GM20000 (cell line): ENCODE data around the gene DUSP10.

Experiments used
- DNase-seq: peaks from one replicate; pipeline ENCODE4 v3.0.0; 2012; ENCODE audit warnings: low spot score
- TF ChIP-seq, protein P1 (sequence below): IDR thresholded peaks from 2 replicates; pipeline ENCODE4 v1.5.1; 2012; ENCODE audit warnings: mild to moderate bottlenecking, control low read depth; ENCODE audit errors: extremely low read depth, missing control alignments

DUSP10 gene

DNA sequence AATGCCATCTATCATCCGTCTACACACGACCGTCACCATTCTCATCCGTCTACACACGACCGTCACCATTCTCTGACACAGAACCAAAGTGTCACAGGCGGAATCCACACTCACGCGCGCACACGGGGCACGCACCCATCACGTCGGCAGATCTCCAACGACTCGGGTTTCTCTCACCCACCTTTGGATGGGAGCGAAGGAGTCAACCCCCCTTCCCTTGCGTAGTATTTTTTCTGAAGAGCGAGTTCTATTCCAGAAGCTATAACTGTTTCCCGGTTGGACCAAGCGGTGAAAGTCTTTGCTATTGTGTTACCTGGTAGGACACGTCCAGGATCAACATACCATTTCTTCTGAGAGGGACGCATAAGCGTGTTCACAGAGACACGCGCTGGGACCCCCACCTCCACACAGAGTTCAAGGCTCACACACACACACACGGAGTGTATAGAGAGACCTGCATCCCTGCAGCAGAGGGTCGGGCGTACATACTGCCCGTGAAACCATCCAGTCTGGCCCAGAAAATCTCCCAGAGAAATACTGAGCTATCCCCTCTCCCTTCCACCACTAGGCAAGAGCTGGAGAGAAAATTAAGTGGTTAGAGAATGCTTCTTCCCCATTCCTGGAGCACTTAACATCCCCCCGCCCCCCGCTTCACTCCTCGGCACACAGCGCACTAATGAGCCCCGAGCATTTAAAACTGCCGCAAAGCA is 741 bp downstream of the DUSP10 start:
- TF ChIP-seq, protein P1, sequence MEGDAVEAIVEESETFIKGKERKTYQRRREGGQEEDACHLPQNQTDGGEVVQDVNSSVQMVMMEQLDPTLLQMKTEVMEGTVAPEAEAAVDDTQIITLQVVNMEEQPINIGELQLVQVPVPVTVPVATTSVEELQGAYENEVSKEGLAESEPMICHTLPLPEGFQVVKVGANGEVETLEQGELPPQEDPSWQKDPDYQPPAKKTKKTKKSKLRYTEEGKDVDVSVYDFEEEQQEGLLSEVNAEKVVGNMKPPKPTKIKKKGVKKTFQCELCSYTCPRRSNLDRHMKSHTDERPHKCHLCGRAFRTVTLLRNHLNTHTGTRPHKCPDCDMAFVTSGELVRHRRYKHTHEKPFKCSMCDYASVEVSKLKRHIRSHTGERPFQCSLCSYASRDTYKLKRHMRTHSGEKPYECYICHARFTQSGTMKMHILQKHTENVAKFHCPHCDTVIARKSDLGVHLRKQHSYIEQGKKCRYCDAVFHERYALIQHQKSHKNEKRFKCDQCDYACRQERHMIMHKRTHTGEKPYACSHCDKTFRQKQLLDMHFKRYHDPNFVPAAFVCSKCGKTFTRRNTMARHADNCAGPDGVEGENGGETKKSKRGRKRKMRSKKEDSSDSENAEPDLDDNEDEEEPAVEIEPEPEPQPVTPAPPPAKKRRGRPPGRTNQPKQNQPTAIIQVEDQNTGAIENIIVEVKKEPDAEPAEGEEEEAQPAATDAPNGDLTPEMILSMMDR = no peak
- DNase-seq = no peak

DNA sequence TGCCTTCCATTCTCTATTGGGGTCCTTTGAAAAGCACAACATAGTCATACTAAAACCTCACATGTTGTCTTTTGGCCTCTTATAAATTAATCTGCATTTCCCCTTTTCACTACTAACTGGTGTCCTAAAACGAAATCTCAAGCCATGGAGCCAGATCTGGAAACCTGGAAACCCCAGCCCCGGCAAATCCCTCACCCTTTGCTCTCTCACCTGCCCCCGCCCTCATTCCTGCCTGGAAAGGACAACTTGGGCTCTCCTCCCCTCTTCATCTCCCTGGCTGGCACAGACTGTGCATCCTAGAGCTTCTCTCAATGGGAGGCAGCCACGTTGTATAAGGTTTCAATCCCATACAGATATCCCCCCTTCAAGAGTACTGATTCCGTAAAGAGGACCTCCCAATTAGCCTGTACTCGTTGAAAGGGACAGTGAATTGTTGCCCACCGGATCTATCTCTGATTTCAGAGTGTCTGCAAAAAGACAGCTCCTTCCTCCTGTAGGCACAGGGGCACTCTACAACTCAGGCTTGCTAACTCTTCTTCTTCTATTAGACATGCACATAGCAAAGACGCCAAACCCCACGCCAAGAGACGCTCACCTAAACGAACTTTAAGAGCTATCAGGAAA is 1.4 kb downstream of the DUSP10 start:
- TF ChIP-seq, protein P1 = no peak
- no peak for DNase-seq

DNA sequence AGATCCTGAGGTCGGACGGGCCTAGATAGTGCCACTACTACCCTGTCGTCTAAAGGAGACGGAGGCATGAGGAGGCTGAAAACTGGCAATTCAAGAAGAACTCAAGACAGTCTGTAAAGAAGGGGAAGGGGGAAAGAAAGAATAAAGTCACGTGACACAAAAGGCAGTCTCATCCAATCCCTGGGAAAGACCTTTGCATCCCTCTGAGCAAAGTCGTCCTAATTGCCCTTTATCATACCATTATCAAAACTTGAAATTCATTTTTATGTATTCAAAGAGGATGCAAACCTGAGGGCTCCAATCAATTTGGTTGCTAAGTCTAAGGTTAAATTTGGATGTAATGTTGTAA is 2.2 kb downstream of the DUSP10 start:
- TF ChIP-seq, protein P1 = no peak
- no peak for DNase-seq

DNA sequence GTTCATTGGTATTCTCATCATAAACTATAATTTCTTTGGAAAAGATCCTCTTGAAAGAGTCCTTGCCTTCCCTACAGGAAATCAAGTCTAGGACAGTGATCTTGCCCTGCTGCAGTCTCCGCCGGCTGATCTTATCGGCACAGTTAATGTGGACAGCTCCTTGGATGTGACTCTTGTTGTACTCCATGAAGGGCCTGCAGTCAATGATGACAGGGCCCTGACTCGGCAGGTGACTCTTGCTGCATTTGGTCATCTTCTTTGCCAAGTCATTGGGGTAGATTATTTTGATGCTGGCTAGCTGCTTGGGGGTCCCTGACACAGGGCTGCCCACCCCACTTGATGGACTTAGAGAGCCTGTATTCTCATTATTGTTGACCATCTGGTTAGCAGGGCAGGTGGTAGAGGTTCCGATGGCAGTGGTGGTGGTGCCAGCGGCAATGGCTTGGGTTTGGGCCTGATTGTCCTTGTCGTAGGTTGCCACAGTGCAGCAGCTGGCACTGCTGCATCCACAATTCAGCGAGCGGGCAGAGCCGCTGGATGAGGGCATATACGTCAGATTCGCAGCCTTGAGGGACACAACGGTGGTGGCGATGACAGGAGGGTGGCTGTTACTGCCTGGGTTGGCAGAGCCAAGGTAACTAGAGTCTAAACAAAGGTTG is 2.7 kb downstream of the DUSP10 start:
- DNase-seq = no peak
- TF ChIP-seq, protein P1 = no peak

DNA sequence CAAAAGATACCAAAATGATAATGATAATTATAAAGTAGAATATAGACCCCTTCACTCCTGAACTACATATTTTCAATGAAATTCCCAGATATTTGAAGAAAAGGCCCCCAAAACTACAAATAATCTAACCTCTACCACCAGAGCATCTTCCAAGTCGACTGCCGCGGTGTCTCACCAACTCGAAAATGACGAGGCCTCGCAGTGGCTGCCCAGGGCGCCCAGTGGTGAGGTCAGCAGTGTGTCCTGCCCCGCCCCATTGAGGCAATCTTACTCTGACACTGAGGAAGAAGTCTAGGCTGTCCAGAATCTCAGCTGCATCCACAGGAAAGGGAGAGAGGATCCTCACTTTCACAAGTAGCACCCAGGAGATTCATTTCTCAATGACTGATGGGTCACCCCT is 5.2 kb downstream of the DUSP10 start:
- DNase-seq = no peak
- TF ChIP-seq, protein P1 = no peak

DNA sequence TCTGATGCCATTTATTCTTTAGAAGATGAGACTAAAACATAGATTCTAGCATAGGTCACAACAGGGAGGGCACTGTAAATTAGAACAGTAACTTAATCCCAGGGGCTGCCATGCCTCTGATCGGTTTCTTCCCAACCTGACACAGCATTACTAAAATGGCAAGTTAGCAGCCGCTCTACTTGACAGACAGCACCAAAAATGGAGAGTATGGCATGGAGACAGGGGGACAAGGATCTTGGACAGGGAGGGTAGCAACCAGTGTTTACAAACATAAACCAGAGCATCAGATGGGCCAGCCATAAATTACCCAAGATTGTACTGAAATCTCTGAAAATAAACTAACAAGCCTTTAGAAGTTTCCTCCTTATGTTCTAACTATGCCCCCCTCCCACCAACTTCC is 5.9 kb downstream of the DUSP10 start:
- TF ChIP-seq, protein P1 = no peak
- no peak for DNase-seq

DNA sequence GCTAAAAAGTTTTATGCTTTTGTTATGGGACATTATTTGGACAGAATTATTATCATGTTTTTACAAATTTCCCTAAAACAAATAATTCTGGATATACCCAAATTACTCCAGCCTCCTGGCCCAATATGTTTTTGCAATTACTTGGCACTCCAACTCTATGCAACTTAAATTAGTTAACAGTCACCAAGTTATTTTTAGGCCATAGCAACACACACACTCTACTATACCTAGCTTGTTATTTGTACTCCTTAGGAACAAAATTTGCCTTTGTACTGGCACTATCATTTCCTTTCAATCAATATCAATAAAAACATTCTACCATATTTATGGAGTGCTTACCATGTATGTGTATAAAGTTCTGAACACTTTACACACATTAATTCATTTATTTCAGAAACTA is 7.7 kb downstream of the DUSP10 start:
- TF ChIP-seq, protein P1 = no peak
- no peak for DNase-seq
